Measurements from ENCODE around the gene LAIR1. TPM values are rescaled to one million over a fixed set of nuclear protein-coding genes. Genes with fewer than 3 reads are reported as not detected.

Gene LAIR1
- total RNA-seq, 1 experiment from 2014 or later, result not detected

Other genes starting within 250 kb of the LAIR1 start
- gene TFPT, start 249.3 kb downstream of the LAIR1 start, total RNA-seq (2014; rRNA removed; shearing (Covaris generic)), result 21.6 and 23.5 TPM in 2 replicates
- gene PRPF31, start 249.2 kb downstream of the LAIR1 start, total RNA-seq (2014; rRNA removed; shearing (Covaris generic)), result 111 and 113 TPM in 2 replicates
- gene CNOT3, start 227.2 kb downstream of the LAIR1 start, total RNA-seq (2014; rRNA removed; shearing (Covaris generic)), result 11.6 and 15.2 TPM in 2 replicates
- gene LENG1, start 205.2 kb downstream of the LAIR1 start, total RNA-seq (2014; rRNA removed; shearing (Covaris generic)), result 5.5 and 7.3 TPM in 2 replicates
- 9.6 TPM in 1 of 2 replicates, not detected in the other for gene TMC4, start 191.8 kb downstream of the LAIR1 start, total RNA-seq (2014; rRNA removed; shearing (Covaris generic))
- 36.3 and 46.0 TPM in 2 replicates for gene MBOAT7, start 175.4 kb downstream of the LAIR1 start, total RNA-seq (2014; rRNA removed; shearing (Covaris generic))
- 146 and 178 TPM in 2 replicates for gene TSEN34, start 173.6 kb downstream of the LAIR1 start, total RNA-seq (2014; rRNA removed; shearing (Covaris generic))
- 2,874 and 3,759 TPM in 2 replicates for gene RPS9, start 164.1 kb downstream of the LAIR1 start, total RNA-seq (2014; rRNA removed; shearing (Covaris generic))
- gene LILRB3, start 141.9 kb downstream of the LAIR1 start, total RNA-seq (2014; rRNA removed; shearing (Covaris generic)), result 0.74 and 0.81 TPM in 2 replicates
- not detected in 2 replicates for gene LILRA6, start 122.1 kb downstream of the LAIR1 start, total RNA-seq (2014; rRNA removed; shearing (Covaris generic))
- gene LILRB5, start 107.7 kb downstream of the LAIR1 start, total RNA-seq (2014; rRNA removed; shearing (Covaris generic)), result not detected in 2 replicates
- gene LILRB2, start 83.8 kb downstream of the LAIR1 start, total RNA-seq (2014; rRNA removed; shearing (Covaris generic)), result not detected in 2 replicates
- gene LILRA5, start 51.8 kb downstream of the LAIR1 start, total RNA-seq (2014; rRNA removed; shearing (Covaris generic)), result not detected in 2 replicates
- not detected in 2 replicates for gene LILRA4, start 25.8 kb downstream of the LAIR1 start, total RNA-seq (2014; rRNA removed; shearing (Covaris generic))
- 0.10 and 0.12 TPM in 2 replicates for gene TTYH1, start 50.5 kb upstream of the LAIR1 start, total RNA-seq (2014; rRNA removed; shearing (Covaris generic))
- 5.3 and 12.4 TPM in 2 replicates for gene LENG8, start 84.3 kb upstream of the LAIR1 start, total RNA-seq (2014; rRNA removed; shearing (Covaris generic))
- gene LENG9, start 98.8 kb upstream of the LAIR1 start, total RNA-seq (2014; rRNA removed; shearing (Covaris generic)), result 20.6 and 20.7 TPM in 2 replicates
- gene CDC42EP5, start 108.4 kb upstream of the LAIR1 start, total RNA-seq (2014; rRNA removed; shearing (Covaris generic)), result 85.4 and 87.3 TPM in 2 replicates
- gene LAIR2, start 137.9 kb upstream of the LAIR1 start, total RNA-seq (2014; rRNA removed; shearing (Covaris generic)), result not detected in 2 replicates
- gene LILRA2, start 208.9 kb upstream of the LAIR1 start, total RNA-seq (2014; rRNA removed; shearing (Covaris generic)), result not detected in 2 replicates
- gene LILRA1, start 228.7 kb upstream of the LAIR1 start, total RNA-seq (2014; rRNA removed; shearing (Covaris generic)), result not detected in 2 replicates

All from G401 (cell line).